GM19372 (cell line): Measurements from ENCODE around the gene ATXN2.
"Not testable (repeated sequence)": the region's sequence is repeated elsewhere in the genome, so short reads cannot be mapped to it uniquely, and the experiment has no call there.

Source experiments
- ATAC-seq: cut with Tn5 transposase; IDR thresholded peaks from one replicate; pipeline ENCODE4 v1.9.1; 2021; ENCODE audit warnings: mild to moderate bottlenecking, low read depth, moderate library complexity; ENCODE audit not compliant: unreplicated experiment

The ATXN2 gene

DNA sequence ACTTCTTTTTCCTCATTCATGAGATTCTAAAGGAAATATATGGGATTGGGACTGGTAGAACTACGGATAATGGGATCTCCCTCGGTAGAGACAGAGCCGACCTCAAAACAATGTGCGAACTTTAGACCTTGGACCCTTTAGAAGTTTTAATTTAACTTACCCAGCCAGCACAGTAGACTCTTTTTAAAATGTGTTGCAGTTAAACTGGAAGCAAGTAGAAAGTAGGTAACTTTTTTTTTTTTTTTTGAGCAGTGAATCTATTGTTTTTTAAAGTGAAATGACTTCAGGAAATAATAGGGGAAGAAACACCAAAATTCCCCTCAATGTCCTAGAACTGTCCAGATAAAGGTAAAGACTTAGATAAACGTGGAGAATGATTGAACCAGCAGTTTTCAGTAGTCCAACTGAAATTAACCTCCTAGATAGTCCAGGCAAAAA lies 1.1 kb upstream of the ATXN2 start:
- ATAC-seq = no peak

- peak; percentile 62 for ATAC-seq
Observed at GRCh38 chr12:111599453-111600204, 514 bp upstream of the ATXN2 start.

DNA sequence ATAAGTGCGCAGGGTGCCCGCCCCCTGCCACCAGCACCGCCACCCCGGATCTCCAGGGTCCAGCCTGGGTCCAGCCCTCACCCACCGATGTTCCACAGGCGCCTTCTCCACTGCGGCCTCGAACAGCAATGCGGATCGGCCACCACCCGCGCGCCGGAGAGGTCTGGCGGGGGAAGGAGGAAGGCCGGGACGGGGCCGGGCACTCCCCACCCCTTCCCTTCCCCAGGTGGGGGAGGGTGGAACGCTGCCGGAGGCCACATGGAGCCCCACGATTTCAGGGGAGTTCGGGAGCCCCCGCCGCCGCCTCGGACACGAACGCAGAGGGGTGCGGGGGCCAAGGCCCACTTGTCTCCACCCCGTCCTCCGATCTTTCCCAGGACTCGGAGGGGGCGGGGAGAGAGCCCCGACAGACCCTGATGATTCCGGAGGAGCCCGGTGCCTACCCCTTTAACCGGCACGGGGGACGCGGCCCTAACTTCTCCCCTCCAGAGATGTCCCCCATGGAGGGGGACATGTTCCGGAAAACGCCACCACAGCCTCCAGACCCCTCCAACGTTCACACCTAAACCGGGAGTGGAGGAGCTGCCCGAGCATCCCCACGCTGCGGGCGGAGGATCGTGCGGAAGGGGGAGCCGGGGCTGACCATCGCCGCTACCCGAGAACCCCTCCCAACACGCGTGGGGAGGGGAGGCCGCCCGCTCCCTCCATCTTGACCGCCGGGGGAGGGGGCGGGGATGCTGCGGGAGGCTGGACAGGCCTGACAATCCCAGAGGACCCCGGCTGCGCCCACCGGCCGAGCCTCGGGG lies 1.1 kb downstream of the ATXN2 start:
- peak; percentile 14 for ATAC-seq

GRCh38 chr12:111596985-111597830 lies 1.9 kb downstream of the ATXN2 start:
- no peak for ATAC-seq

DNA sequence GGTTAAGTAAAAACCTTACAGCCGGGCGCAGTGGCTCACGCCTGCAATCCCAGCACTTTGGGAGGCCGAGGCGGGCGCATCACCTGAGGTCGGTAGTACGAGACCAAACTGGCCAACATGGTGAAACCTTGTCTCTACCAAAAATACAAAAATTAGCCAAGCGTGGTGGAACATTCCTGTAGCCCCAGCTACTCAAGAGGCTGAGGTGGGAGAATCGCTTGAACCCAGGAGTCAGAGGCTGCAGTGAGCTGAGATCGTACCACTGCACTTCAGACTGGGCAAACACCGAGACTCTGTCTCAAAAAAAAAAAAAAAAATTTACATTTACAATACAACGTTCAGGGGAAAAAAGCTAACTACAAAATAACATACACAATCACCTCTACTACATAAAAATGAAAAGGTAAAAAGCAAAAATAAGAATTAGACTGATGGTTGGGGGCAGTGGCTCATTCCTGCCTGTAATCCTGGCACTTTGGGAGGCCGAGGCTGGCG lies 3.7 kb downstream of the ATXN2 start:
- not testable (repeated sequence) for ATAC-seq

GRCh38 chr12:111591399-111592010 lies 7.6 kb downstream of the ATXN2 start:
- ATAC-seq = not testable (repeated sequence)

DNA sequence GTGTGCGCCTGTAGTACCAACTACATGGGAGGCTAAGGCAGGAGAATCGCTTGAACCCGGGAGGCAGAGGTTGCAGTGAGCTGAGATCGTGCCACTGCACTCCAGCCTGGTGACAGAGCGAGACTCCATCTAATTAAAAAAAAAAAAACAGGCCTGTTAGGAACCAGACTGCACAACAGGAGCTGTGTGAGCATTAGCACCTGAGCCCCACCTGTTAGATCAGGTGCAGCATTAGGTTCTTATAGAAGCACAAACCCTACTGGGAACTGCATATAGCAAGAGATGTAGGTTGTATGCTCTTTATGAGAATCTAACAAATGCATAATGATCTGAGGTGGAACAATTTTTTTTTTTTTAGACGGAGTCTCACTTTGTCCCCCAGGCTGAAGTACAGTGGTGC lies 8.6 kb downstream of the ATXN2 start:
- no peak for ATAC-seq

DNA sequence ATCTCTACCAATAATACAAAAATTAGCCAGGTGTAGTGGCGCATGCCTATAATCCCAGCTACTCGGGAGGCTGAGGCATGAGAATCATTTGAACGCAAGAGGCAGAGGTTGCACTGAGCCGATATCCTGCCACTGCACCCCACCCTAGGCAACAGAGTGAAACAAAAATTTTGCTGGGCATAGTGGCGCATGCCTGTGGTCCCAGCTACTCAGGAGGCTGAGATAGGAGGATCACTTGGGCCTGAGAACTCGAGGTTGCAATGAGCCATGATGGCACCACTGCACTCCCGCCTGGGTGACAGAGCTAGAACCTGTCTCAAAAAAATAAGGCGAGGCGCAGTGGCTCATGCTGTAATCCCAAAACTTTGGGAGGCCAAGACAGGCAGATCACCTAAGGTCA lies 9.5 kb downstream of the ATXN2 start:
- ATAC-seq = no peak

DNA sequence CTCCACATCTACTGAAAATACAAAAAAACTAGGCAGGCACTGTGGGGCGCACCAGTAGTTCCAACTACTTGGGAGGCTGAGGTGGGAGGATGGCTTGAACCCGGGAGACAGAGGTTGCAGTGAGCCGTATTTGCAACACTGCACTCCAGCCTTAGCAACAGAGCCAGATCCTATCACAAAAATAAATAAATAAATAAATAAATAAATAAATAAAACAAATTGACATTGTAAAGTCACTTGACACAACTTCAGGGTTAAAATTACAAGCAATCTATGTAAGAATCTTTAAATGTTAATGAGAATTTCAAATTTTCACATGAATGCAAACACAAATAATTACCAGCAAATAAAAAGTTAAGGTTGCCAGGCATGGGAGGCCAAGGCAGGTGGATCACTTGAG lies 11.1 kb downstream of the ATXN2 start:
- no peak for ATAC-seq

DNA sequence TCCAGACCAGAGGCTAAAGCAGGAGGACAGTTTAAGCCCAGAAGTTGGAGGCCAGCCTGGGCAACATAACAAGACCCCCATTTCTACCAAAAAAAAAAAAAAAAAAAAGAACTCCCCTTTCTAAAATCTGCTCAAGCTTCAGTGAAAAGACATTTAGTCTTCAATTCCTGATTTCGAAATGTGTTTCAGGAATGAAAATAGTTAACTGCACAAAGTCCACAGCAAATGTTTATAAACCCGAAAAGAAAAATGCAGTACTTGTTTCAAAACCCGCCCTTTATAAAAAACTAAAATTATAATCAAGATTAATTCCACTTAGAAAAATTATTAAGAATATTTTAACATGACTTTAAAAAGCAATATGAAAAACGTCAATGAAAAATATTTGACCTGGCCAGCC lies 12.1 kb downstream of the ATXN2 start:
- ATAC-seq = no peak

- no peak for ATAC-seq
Observed at GRCh38 chr12:111585690-111586089, 13.4 kb downstream of the ATXN2 start.

GRCh38 chr12:111584959-111585358 lies 14.2 kb downstream of the ATXN2 start:
- ATAC-seq = no peak

DNA sequence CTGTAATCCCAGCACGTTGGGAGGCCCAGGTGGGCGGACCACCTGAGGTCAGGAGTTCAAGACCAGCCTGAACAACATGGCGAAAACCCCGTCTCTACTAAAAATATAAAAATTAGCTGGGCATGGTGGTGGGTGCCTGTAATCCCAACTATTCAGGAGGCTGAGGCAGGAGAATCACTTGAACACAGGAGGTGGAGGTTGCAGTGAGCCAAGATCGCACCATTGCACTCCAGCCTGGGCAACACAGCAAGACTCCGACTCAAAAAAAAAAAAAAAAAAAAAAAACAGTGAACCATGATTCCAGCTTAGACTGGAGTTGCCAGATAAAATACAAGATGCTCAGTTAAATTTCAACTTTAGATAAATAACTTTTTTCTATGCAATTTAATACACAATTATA lies 15.6 kb downstream of the ATXN2 start:
- not testable (repeated sequence) for ATAC-seq

DNA sequence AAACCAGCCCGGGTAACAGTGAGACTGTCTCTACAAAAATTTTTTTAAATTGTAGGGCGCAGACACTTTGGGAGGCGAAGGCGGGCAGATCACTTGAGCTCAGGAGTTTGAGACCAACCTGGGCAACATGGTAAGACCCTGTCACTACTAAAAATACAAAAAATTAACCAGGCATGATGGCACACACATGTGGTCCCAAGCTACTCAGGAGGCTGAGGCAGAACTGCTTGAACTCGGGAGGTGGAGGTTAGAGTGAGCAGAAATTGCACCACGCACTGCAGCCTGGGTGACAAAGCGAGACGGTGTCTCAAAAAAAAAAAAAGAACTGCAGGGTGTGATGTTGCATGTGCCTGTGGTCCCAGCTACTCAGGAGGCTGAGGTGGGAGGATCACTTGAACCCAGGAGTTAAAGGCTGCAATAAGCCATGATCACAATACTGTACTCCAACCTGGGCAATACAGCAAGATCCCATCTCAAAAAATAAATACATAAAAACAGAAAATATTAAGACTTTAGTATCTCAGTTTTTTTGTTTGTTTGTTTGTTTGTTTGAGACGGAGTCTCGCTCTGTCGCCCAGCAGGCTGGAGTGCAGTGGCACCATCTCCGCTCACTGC lies 16.9 kb downstream of the ATXN2 start:
- no peak for ATAC-seq

GRCh38 chr12:111581434-111582132 lies 17.5 kb downstream of the ATXN2 start:
- ATAC-seq = no peak

DNA sequence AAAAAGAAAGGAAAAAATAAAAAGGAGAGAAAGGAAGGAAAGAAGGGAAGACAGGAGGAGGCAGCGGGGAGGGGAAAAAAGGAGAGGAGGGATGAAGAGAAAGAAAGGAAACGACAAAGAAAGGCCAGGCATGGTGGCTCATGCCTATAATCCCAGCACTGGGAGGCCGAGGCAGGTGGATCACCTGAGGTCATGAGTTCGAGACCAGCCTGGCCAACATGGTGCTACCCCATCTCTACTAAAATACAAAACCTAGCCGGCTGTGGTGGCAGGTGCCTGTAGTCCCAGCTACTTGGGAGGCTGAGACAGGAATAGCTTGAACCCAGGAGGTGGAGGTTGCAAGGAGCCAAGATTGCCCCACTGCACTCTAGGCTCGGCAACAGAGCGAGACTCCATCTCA lies 18.4 kb downstream of the ATXN2 start:
- ATAC-seq = no peak

- ATAC-seq = no peak
Observed at GRCh38 chr12:111580119-111580425, 19.0 kb downstream of the ATXN2 start.

DNA sequence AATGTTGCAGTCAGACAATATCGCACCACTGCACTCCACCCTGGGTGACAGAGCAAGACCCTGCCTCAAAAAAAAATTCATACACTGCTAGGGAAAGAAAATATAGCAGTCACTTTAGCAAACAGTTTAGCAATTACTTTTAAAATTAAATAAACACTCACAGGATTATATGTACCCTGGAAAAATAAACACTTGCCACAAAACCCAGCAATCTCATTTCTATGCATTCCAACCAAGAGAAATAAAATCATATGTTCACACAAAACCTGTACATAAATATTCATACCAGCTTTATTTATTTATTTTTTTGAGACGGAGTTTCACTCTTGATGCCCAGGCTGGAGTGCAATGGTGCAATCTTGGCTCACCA lies 20.2 kb downstream of the ATXN2 start:
- ATAC-seq = no peak

GRCh38 chr12:111578276-111578970 lies 20.7 kb downstream of the ATXN2 start:
- ATAC-seq = no peak
